SKM-1 (cell line): Measurements from ENCODE around the gene PHETA2.
"Not testable (repeated sequence)": the region's sequence is repeated elsewhere in the genome, so short reads cannot be mapped to it uniquely, and the experiment has no call there.

Source experiments
- DNase-seq: peaks from one replicate; lab custom pipeline; 2025; ENCODE audit not compliant: unreplicated experiment; lab: John Stamatoyannopoulos, UW

PHETA2 gene

GRCh38 chr22:42069801-42070516 is 4.1 kb upstream of the PHETA2 start:
- peak; percentile 52 for DNase-seq

- DNase-seq, result peak; percentile 97
These were observed 3.3 kb upstream of the PHETA2 start, which contains the start of gene NAGA for GRCh38 chr22:42070517-42071422. Gene NAGA, minus strand, starts transcription at chr22:42070812. Its CDS starts 515 bp downstream, at chr22:42070297.

- not testable (repeated sequence) for DNase-seq
These were observed 2.5 kb upstream of the PHETA2 start for GRCh38 chr22:42071508-42071907.

- DNase-seq, result no peak
These were observed 1.3 kb upstream of the PHETA2 start for GRCh38 chr22:42072606-42073330.

GRCh38 chr22:42073621-42074041 is 417 bp upstream of the PHETA2 start:
- DNase-seq, result no peak

GRCh38 chr22:42074846-42075676 is 1.0 kb downstream of the PHETA2 start:
- no peak for DNase-seq

GRCh38 chr22:42076764-42077485 is 2.9 kb downstream of the PHETA2 start:
- no peak for DNase-seq

- no peak for DNase-seq
These were observed 3.6 kb downstream of the PHETA2 start for GRCh38 chr22:42077486-42078125.

GRCh38 chr22:42078469-42079318 is 4.6 kb downstream of the PHETA2 start:
- DNase-seq, result no peak

- DNase-seq, result peak; percentile 93
These were observed 5.5 kb downstream of the PHETA2 start, which contains the start of gene SMDT1 for GRCh38 chr22:42079319-42080251. Gene SMDT1, plus strand, starts transcription at chr22:42079700. Its CDS starts 69 bp downstream, at chr22:42079769.

- DNase-seq, result no peak
These were observed 6.2 kb downstream of the PHETA2 start for GRCh38 chr22:42080287-42080686.

- DNase-seq, result no peak
These were observed 9.1 kb downstream of the PHETA2 start for GRCh38 chr22:42083119-42083518.

- DNase-seq, result no peak
These were observed 10.8 kb downstream of the PHETA2 start for GRCh38 chr22:42084874-42085273.

- no peak for DNase-seq
These were observed 12.0 kb downstream of the PHETA2 start for GRCh38 chr22:42086051-42086450.

GRCh38 chr22:42090596-42091454 is 16.8 kb downstream of the PHETA2 start, which contains the start of gene NDUFA6:
Gene NDUFA6, minus strand, starts transcription at chr22:42090772. Its CDS starts 28 bp downstream, at chr22:42090744.
- DNase-seq, result peak; percentile 98

GRCh38 chr22:42091455-42091782 is 17.4 kb downstream of the PHETA2 start:
- no peak for DNase-seq
